SK-N-SH treated with all-trans-retinoic acid at 6 μM for 48 hours (cell line): ENCODE measurements around the gene DEF6.

ENCODE experiments used
- ARNTL ChIP-seq: fragments of 450-650 bp; formaldehyde crosslinking; IDR thresholded peaks from 2 replicates; pipeline ENCODE4 v1.5.0; 2020; ENCODE audit warnings: low read depth, mild to moderate bottlenecking, moderate library complexity, borderline replicate concordance
- GLIS3 ChIP-seq: fragments of 250-450 bp; sonication (Bioruptor Pico); IDR thresholded peaks from 2 replicates; pipeline ENCODE4 v1.5.0; 2020; ENCODE audit warnings: mild to moderate bottlenecking, moderate library complexity
- PATZ1 ChIP-seq: fragments of 250-450 bp; sonication (Bioruptor Pico); IDR thresholded peaks from 2 replicates; pipeline ENCODE4 v1.8.0; 2020; ENCODE audit warnings: mild to moderate bottlenecking, moderate library complexity, borderline replicate concordance
- PPARA ChIP-seq: fragments of 250-450 bp; sonication (Bioruptor Pico); IDR thresholded peaks from 2 replicates; pipeline ENCODE4 v1.5.0; 2020; ENCODE audit warnings: mild to moderate bottlenecking, borderline replicate concordance
- ZFP3 ChIP-seq: fragments of 250-450 bp; sonication (Bioruptor Pico); IDR thresholded peaks from 2 replicates; pipeline ENCODE4 v1.5.0; 2020; ENCODE audit warnings: mild to moderate bottlenecking, moderate library complexity

- TF ChIP-seq GLIS3 (CRISPR knock-in tag) (no peak), PATZ1 (CRISPR knock-in tag) (no peak), ZFP3 (no peak), ARNTL (CRISPR knock-in tag) (no peak), PPARA (CRISPR knock-in tag) (no peak)
These were observed 25.6 kb upstream of the DEF6 start for GRCh38 chr6:35272005-35272404.
